Mucosa of rectum (tissue), 2 donors: ENCODE data around the gene WASF1.
A peak's percentile ranks its signal among the peaks of the same experiment; 100 is the strongest.

Experiments
- H3K27ac ChIP-seq, 2 donors: one replicate each; pipeline ENCODE4 v1.7.0; 2013; ENCODE audit warnings: inconsistent platforms in 2 of 2, low read depth in 2 of 2, low read length in 2 of 2
- H3K27me3 ChIP-seq, 2 donors: one replicate each; pipeline ENCODE4 v1.7.0; 2013; ENCODE audit warnings: low read length in 2 of 2; ENCODE audit not compliant: control insufficient read depth in 2 of 2, insufficient read depth in 2 of 2
- H3K36me3 ChIP-seq, 2 donors: one replicate each; pipeline ENCODE4 v1.7.0; 2013; ENCODE audit warnings: low read length in 2 of 2; ENCODE audit not compliant: control insufficient read depth in 2 of 2, insufficient read depth in 2 of 2
- H3K4me1 ChIP-seq, 2 donors: one replicate each; pipeline ENCODE4 v1.7.0; 2013; ENCODE audit warnings: low read length in 2 of 2, mild to moderate bottlenecking in 1 of 2; ENCODE audit not compliant: control insufficient read depth in 2 of 2, insufficient read depth in 2 of 2
- H3K4me3 ChIP-seq, 2 donors: one replicate each; pipeline ENCODE4 v1.7.0; 2013; ENCODE audit warnings: low read length in 2 of 2
- H3K9ac ChIP-seq, 2 donors: one replicate each; pipeline ENCODE4 v1.7.0; 2013; ENCODE audit warnings: low read length in 2 of 2, low read depth in 1 of 2, mild to moderate bottlenecking in 1 of 2
- H3K9me3 ChIP-seq, 2 donors: one replicate each; pipeline ENCODE4 v1.7.0; 2013; ENCODE audit warnings: low read length in 2 of 2; ENCODE audit not compliant: control insufficient read depth in 2 of 2
- donor health status: healthy.
- donor health status: Normal muscosa, but diverticular disease.

Gene WASF1

GRCh38 chr6:110178626-110179405 lies 654 bp downstream of the WASF1 start:
- H3K27me3 ChIP-seq, result no peaks in the 10 kb centered on the region
- peaks cover 18 to 20% of the 10 kb centered on the region in 2 donors for H3K4me1 ChIP-seq
- H3K27ac ChIP-seq, result peak overlapping the region in 1 of 2 donors; percentile 68
- H3K9ac ChIP-seq, result peak overlapping the region; percentile 14 to 53
- H3K9me3 ChIP-seq, result no peaks in the 10 kb centered on the region
- H3K4me3 ChIP-seq, result peak overlapping the region; percentile 93 to 95
- no peaks in the 10 kb centered on the region for H3K36me3 ChIP-seq

- H3K4me1 ChIP-seq, result peaks cover 1 to 5% of the 10 kb centered on the region in 2 donors
- H3K27ac ChIP-seq, result no peak overlapping the region
- H3K27me3 ChIP-seq, result no peaks in the 10 kb centered on the region
- no peak overlapping the region for H3K9ac ChIP-seq
- no peaks in the 10 kb centered on the region for H3K36me3 ChIP-seq
- H3K4me3 ChIP-seq, result no peak overlapping the region
- no peaks in the 10 kb centered on the region for H3K9me3 ChIP-seq
Observed at GRCh38 chr6:110173506-110174132, 5.9 kb downstream of the WASF1 start.

DNA sequence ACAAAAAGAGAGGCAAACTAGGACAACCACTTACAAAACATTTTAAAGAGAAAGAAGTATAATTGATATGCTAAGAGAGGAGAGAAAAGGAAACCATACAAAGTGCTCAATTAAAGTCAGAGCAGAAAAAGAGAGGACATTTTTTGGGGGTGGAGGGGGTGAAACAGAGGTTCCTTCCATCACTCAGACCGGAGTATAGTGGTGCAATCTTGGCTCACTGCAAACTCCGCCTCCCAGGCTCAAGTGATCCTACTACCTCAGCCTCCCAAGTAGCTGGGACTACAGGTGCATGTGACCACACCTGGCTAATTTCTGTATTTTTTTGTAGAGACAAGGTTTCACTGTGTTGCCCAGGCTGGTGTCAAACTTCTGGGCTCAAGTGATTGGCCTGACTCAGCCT lies 9.4 kb downstream of the WASF1 start:
- H3K9me3 ChIP-seq, result no peaks in the 10 kb centered on the region
- H3K27ac ChIP-seq, result no peak overlapping the region

GRCh38 chr6:110158479-110158878 lies 21.0 kb downstream of the WASF1 start:
- Histone ChIP-seq H3K9ac (no peak overlapping the region), H3K9me3 (no peaks in the 10 kb centered on the region), H3K27ac (no peak overlapping the region), H3K4me1 (no peaks in the 10 kb centered on the region), H3K27me3 (no peaks in the 10 kb centered on the region), H3K36me3 (no peaks in the 10 kb centered on the region), H3K4me3 (no peak overlapping the region)

More for the DNA sequence above, 9.4 kb downstream of the WASF1 start:
- Histone ChIP-seq H3K27me3 (no peaks in the 10 kb centered on the region), H3K9ac (no peak overlapping the region), H3K36me3 (no peaks in the 10 kb centered on the region), H3K4me1 (no peaks in the 10 kb centered on the region), H3K4me3 (no peak overlapping the region)

GRCh38 chr6:110147870-110148269 lies 31.6 kb downstream of the WASF1 start:
- H3K9ac ChIP-seq, result no peak overlapping the region
- H3K4me1 ChIP-seq, result no peaks in the 10 kb centered on the region
- no peak overlapping the region for H3K4me3 ChIP-seq
- H3K27ac ChIP-seq, result no peak overlapping the region
- H3K9me3 ChIP-seq, result no peaks in the 10 kb centered on the region
- no peaks in the 10 kb centered on the region for H3K36me3 ChIP-seq
- no peaks in the 10 kb centered on the region for H3K27me3 ChIP-seq

- Histone ChIP-seq H3K4me1 (no peaks in the 10 kb centered on the region), H3K9me3 (no peaks in the 10 kb centered on the region), H3K27ac (no peak overlapping the region)
Observed at GRCh38 chr6:110140650-110141049, 38.8 kb downstream of the WASF1 start.

GRCh38 chr6:110139052-110139451 lies 40.4 kb downstream of the WASF1 start:
- Histone ChIP-seq H3K27me3 (no peaks in the 10 kb centered on the region), H3K4me1 (no peaks in the 10 kb centered on the region), H3K36me3 (no peaks in the 10 kb centered on the region), H3K27ac (no peak overlapping the region), H3K9me3 (no peaks in the 10 kb centered on the region), H3K9ac (no peak overlapping the region), H3K4me3 (no peak overlapping the region)

More at GRCh38 chr6:110140650-110141049, 38.8 kb downstream of the WASF1 start:
- Histone ChIP-seq H3K4me3 (no peak overlapping the region), H3K9ac (no peak overlapping the region), H3K27me3 (no peaks in the 10 kb centered on the region), H3K36me3 (no peaks in the 10 kb centered on the region)

- no peak overlapping the region for H3K9ac ChIP-seq
- no peaks in the 10 kb centered on the region for H3K9me3 ChIP-seq
- no peak overlapping the region for H3K27ac ChIP-seq
- no peaks in the 10 kb centered on the region for H3K36me3 ChIP-seq
- H3K27me3 ChIP-seq, result no peaks in the 10 kb centered on the region
- no peak overlapping the region for H3K4me3 ChIP-seq
- H3K4me1 ChIP-seq, result no peaks in the 10 kb centered on the region
Observed at GRCh38 chr6:110137924-110138887, 41.3 kb downstream of the WASF1 start.

- H3K27ac ChIP-seq, result no peak overlapping the region
- H3K9me3 ChIP-seq, result no peaks in the 10 kb centered on the region
- no peaks in the 10 kb centered on the region for H3K36me3 ChIP-seq
- H3K4me3 ChIP-seq, result no peak overlapping the region
- H3K27me3 ChIP-seq, result no peaks in the 10 kb centered on the region
- H3K9ac ChIP-seq, result no peak overlapping the region
- H3K4me1 ChIP-seq, result no peaks in the 10 kb centered on the region
Observed at GRCh38 chr6:110130362-110130761, 49.1 kb downstream of the WASF1 start.

- Histone ChIP-seq H3K4me1 (no peaks in the 10 kb centered on the region), H3K36me3 (no peaks in the 10 kb centered on the region), H3K27me3 (no peaks in the 10 kb centered on the region), H3K27ac (no peak overlapping the region), H3K9ac (no peak overlapping the region), H3K9me3 (no peaks in the 10 kb centered on the region), H3K4me3 (no peak overlapping the region)
Observed at GRCh38 chr6:110128418-110128817, 51.1 kb downstream of the WASF1 start.
